ENCODE results near the gene ZCCHC24. TPM values are rescaled to one million over a fixed set of nuclear protein-coding genes. Genes with fewer than 3 reads are reported as not detected.

ZCCHC24 gene
- total RNA-seq, 1 experiment from 2014 or later = 6.0 TPM

GRCh38 chr10:79412516-79412915 lies 32.9 kb downstream of the ZCCHC24 start:
- no TSS peak for BruUV-seq (replicated peaks)
- POLR2A ChIA-PET (ENCODE audit: unreplicated experiment) = no interaction called here
- TF ChIP-seq CTCF (conservative IDR thresholded peaks at IDR 0.05) = no peak
- TF ChIP-seq EZH2 (IDR thresholded peaks at IDR 0.05; ENCODE audit: low read depth) = no peak
- H3F3A ChIP-seq (ENCODE audit: insufficient read depth, low read depth) = no peaks in the 10 kb centered on the region; the same call in 1 of the 2 replicates
- H3K4me3 ChIP-seq = no peak overlapping the region
- no peak for DNase-seq
- no peak overlapping the region for H2AFZ ChIP-seq
- no peak overlapping the region for H3K27ac ChIP-seq
- no peaks in the 10 kb centered on the region for H3K9me2 ChIP-seq (ENCODE audit: insufficient read depth)
- H3K4me1 ChIP-seq (replicated peaks; ENCODE audit: insufficient read depth) = no peaks in the 10 kb centered on the region
- intact Hi-C loops (cut with micrococcal nuclease; ENCODE audit: unreplicated experiment) = no loop called here
- no peaks in the 10 kb centered on the region for H4K20me1 ChIP-seq (ENCODE audit: insufficient read depth)
- no peaks in the 10 kb centered on the region for H3K36me3 ChIP-seq (ENCODE audit: low read depth)
- no peaks in the 10 kb centered on the region for H3K27me3 ChIP-seq (ENCODE audit: insufficient read depth, low read depth)
- no peaks in the 10 kb centered on the region for H3K79me2 ChIP-seq (ENCODE audit: low read depth)
- no peak overlapping the region for H3K4me2 ChIP-seq
- CTCF ChIA-PET = no interaction called here
- no peaks in the 10 kb centered on the region for H3K9me3 ChIP-seq (ENCODE audit: insufficient read depth, low read depth)

- intact Hi-C loops (cut with micrococcal nuclease; ENCODE audit: unreplicated experiment) = no loop called here
- no peak for DNase-seq
Observed at GRCh38 chr10:79411546-79412495, 33.6 kb downstream of the ZCCHC24 start.

More at GRCh38 chr10:79411546-79412495, 33.6 kb downstream of the ZCCHC24 start:
- no peak overlapping the region for H2AFZ ChIP-seq
- BruUV-seq (replicated peaks) = no TSS peak
- no peaks in the 10 kb centered on the region for H4K20me1 ChIP-seq (ENCODE audit: insufficient read depth)
- H3F3A ChIP-seq (ENCODE audit: insufficient read depth, low read depth) = no peaks in the 10 kb centered on the region; the same call in 1 of the 2 replicates
- H3K4me2 ChIP-seq = no peak overlapping the region
- no peaks in the 10 kb centered on the region for H3K4me1 ChIP-seq (replicated peaks; ENCODE audit: insufficient read depth)
- no peaks in the 10 kb centered on the region for H3K27me3 ChIP-seq (ENCODE audit: insufficient read depth, low read depth)
- no peaks in the 10 kb centered on the region for H3K9me3 ChIP-seq (ENCODE audit: insufficient read depth, low read depth)
- H3K4me3 ChIP-seq = no peak overlapping the region
- no peaks in the 10 kb centered on the region for H3K36me3 ChIP-seq (ENCODE audit: low read depth)
- ChIA-PET CTCF (no interaction called here), POLR2A (ENCODE audit: unreplicated experiment) (no interaction called here)
- no peak overlapping the region for H3K27ac ChIP-seq
- H3K9me2 ChIP-seq (ENCODE audit: insufficient read depth) = no peaks in the 10 kb centered on the region
- TF ChIP-seq CTCF (conservative IDR thresholded peaks at IDR 0.05) = no peak
- no peak for TF ChIP-seq EZH2 (IDR thresholded peaks at IDR 0.05; ENCODE audit: low read depth)
- H3K79me2 ChIP-seq (ENCODE audit: low read depth) = no peaks in the 10 kb centered on the region

Measured in PC-9 (cell line).